HL-60 (cell line): ENCODE results near the gene GREB1.

Source experiments
- DNase-seq, 2 experiments: peaks; one replicate each; pipeline ENCODE4 v3.0.0-alpha.2; 2010 to 2020; ENCODE audit warnings: low read depth in 1 of 2, low spot score in 1 of 2
- H3K27ac ChIP-seq: fragments of 250-450 bp; sonication (Bioruptor Pico); replicated peaks from 2 replicates; pipeline ENCODE4 v1.5.1; 2020; ENCODE audit warnings: mild to moderate bottlenecking, moderate library complexity
- H3K27me3 ChIP-seq: fragments of 250-450 bp; sonication (Bioruptor Pico); 2 replicates; pipeline ENCODE4 v1.5.1; 2021; ENCODE audit warnings: mild to moderate bottlenecking, moderate library complexity; ENCODE audit not compliant: insufficient read depth, poor library complexity, severe bottlenecking
- H3K4me3 ChIP-seq: replicated peaks from 2 replicates; pipeline ENCODE4 v1.5.1; 2011; ENCODE audit warnings: mild to moderate bottlenecking, control low read depth, low read length; ENCODE audit not compliant: insufficient read depth
- GABPA ChIP-seq: IDR thresholded peaks from 2 replicates; pipeline ENCODE4 v1.6.1; 2012; ENCODE audit warnings: low read depth
- POLR2AphosphoS5 ChIP-seq: IDR thresholded peaks from 2 replicates; pipeline ENCODE4 v1.6.1; 2012; ENCODE audit warnings: low read depth
- SPI1 ChIP-seq: IDR thresholded peaks from 2 replicates; pipeline ENCODE4 v1.6.1; 2012; ENCODE audit warnings: low read depth, mild to moderate bottlenecking, borderline replicate concordance
- TF ChIP-seq, protein P1 (sequence below): IDR thresholded peaks from one replicate; pipeline ENCODE4 v1.5.1; 2011; ENCODE audit warnings: low read length, control low read depth, inconsistent platforms; ENCODE audit not compliant: insufficient read depth
- TF ChIP-seq, protein P2 (sequence below): IDR thresholded peaks from 2 replicates; pipeline ENCODE4 v1.6.1; 2012; ENCODE audit warnings: low read depth; ENCODE audit not compliant: insufficient replicate concordance

Gene GREB1

DNA sequence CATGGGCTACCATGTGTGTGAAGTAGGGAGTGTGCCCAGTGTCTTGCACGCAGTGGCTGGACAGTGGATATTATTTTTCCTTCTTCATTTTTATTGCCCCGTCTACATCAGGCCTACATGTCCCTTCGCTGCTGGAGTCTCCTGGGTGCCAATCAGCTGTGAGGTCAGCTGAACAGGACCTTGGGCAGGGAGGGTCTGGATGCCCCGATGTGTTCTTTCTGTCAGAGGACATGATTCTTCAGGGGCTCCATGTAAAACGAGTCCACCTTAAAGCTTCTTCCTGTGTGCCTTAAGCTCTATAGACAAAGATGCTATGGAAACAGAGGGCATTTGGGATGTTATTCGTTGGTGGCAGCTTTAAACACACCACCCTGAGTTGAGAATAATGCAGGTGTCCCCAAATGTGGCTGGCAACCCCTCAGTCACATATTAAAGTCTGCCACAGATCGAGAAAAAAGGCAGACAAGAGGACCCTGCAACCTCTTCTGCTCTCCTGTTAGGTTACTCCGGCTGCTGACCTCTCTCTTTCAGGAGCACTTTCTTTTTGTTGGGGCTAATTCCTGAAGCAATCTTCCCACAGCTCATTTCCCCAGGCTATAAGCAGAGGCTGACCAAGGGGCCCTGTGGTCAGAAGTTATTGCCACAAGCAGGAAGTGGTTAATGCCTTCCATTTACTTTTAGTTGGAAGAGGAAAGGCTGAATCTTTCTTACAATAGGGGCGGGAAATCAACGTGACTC is 20.0 kb downstream of the GREB1 start:
- Histone ChIP-seq H3K27ac (no peak overlapping the region), H3K27me3 (peaks cover 15% of the 10 kb centered on the region), H3K4me3 (no peak overlapping the region)
- DNase-seq, result peak in 1 of 2 experiments; percentile 34
- TF ChIP-seq SPI1 (no peak), GABPA (no peak), POLR2AphosphoS5 (no peak)
- TF ChIP-seq, protein P1, sequence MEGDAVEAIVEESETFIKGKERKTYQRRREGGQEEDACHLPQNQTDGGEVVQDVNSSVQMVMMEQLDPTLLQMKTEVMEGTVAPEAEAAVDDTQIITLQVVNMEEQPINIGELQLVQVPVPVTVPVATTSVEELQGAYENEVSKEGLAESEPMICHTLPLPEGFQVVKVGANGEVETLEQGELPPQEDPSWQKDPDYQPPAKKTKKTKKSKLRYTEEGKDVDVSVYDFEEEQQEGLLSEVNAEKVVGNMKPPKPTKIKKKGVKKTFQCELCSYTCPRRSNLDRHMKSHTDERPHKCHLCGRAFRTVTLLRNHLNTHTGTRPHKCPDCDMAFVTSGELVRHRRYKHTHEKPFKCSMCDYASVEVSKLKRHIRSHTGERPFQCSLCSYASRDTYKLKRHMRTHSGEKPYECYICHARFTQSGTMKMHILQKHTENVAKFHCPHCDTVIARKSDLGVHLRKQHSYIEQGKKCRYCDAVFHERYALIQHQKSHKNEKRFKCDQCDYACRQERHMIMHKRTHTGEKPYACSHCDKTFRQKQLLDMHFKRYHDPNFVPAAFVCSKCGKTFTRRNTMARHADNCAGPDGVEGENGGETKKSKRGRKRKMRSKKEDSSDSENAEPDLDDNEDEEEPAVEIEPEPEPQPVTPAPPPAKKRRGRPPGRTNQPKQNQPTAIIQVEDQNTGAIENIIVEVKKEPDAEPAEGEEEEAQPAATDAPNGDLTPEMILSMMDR, result no peak
- TF ChIP-seq, protein P2, sequence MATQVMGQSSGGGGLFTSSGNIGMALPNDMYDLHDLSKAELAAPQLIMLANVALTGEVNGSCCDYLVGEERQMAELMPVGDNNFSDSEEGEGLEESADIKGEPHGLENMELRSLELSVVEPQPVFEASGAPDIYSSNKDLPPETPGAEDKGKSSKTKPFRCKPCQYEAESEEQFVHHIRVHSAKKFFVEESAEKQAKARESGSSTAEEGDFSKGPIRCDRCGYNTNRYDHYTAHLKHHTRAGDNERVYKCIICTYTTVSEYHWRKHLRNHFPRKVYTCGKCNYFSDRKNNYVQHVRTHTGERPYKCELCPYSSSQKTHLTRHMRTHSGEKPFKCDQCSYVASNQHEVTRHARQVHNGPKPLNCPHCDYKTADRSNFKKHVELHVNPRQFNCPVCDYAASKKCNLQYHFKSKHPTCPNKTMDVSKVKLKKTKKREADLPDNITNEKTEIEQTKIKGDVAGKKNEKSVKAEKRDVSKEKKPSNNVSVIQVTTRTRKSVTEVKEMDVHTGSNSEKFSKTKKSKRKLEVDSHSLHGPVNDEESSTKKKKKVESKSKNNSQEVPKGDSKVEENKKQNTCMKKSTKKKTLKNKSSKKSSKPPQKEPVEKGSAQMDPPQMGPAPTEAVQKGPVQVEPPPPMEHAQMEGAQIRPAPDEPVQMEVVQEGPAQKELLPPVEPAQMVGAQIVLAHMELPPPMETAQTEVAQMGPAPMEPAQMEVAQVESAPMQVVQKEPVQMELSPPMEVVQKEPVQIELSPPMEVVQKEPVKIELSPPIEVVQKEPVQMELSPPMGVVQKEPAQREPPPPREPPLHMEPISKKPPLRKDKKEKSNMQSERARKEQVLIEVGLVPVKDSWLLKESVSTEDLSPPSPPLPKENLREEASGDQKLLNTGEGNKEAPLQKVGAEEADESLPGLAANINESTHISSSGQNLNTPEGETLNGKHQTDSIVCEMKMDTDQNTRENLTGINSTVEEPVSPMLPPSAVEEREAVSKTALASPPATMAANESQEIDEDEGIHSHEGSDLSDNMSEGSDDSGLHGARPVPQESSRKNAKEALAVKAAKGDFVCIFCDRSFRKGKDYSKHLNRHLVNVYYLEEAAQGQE, result no peak

- H3K27ac ChIP-seq, result no peak overlapping the region
- H3K27me3 ChIP-seq, result peaks cover 15% of the 10 kb centered on the region
- no peak for TF ChIP-seq POLR2AphosphoS5
- TF ChIP-seq GABPA, result no peak
- TF ChIP-seq, protein P2, result no peak
- TF ChIP-seq, protein P1, result no peak
- TF ChIP-seq SPI1, result no peak
- H3K4me3 ChIP-seq, result no peak overlapping the region
- no peak for DNase-seq
These were observed 20.5 kb downstream of the GREB1 start for GRCh38 chr2:11554399-11554716.

GRCh38 chr2:11556101-11556806 is 22.4 kb downstream of the GREB1 start:
- H3K27me3 ChIP-seq, result peaks cover 15% of the 10 kb centered on the region
- no peak for TF ChIP-seq POLR2AphosphoS5
- TF ChIP-seq, protein P2, result peak; percentile 59
- no peak overlapping the region for H3K4me3 ChIP-seq
- H3K27ac ChIP-seq, result no peak overlapping the region
- DNase-seq, result no peak
